SK-N-SH treated with all-trans-retinoic acid at 6 μM for 48 hours (cell line): ENCODE measurements around the gene KIAA0513.

Source experiments
- ARNTL ChIP-seq: fragments of 450-650 bp; formaldehyde crosslinking; IDR thresholded peaks from 2 replicates; pipeline ENCODE4 v1.5.0; 2020; ENCODE audit warnings: low read depth, mild to moderate bottlenecking, moderate library complexity, borderline replicate concordance
- BACH2 ChIP-seq: fragments of 250-450 bp; sonication (Bioruptor Pico); IDR thresholded peaks from 2 replicates; pipeline ENCODE4 v1.9.0; 2021; ENCODE audit warnings: mild to moderate bottlenecking, borderline replicate concordance
- CSDC2 ChIP-seq: fragments of 250-450 bp; sonication (Bioruptor Pico); IDR thresholded peaks from 2 replicates; pipeline ENCODE4 v1.5.0; 2020; ENCODE audit warnings: mild to moderate bottlenecking, moderate library complexity
- GLIS3 ChIP-seq: fragments of 250-450 bp; sonication (Bioruptor Pico); IDR thresholded peaks from 2 replicates; pipeline ENCODE4 v1.5.0; 2020; ENCODE audit warnings: mild to moderate bottlenecking, moderate library complexity
- ISL1 ChIP-seq: fragments of 250-450 bp; sonication (Bioruptor Pico); IDR thresholded peaks from 2 replicates; pipeline ENCODE4 v2.1.2; 2022; ENCODE audit warnings: mild to moderate bottlenecking, moderate library complexity
- OSR1 ChIP-seq: fragments of 250-450 bp; sonication (Bioruptor Pico); IDR thresholded peaks from 2 replicates; pipeline ENCODE4 v1.8.0; 2022; ENCODE audit warnings: moderate library complexity, mild to moderate bottlenecking, inconsistent platforms
- RARB ChIP-seq: fragments of 250-450 bp; sonication (Bioruptor Pico); IDR thresholded peaks from 2 replicates; pipeline ENCODE4 v1.8.0; 2021; ENCODE audit warnings: mild to moderate bottlenecking, moderate library complexity
- TCF4 ChIP-seq: fragments of 250-450 bp; sonication (Bioruptor Pico); IDR thresholded peaks from 2 replicates; pipeline ENCODE4 v1.8.0; 2021; ENCODE audit warnings: mild to moderate bottlenecking, moderate library complexity, borderline replicate concordance
- TOX ChIP-seq: fragments of 250-450 bp; sonication (Bioruptor Pico); IDR thresholded peaks from 2 replicates; pipeline ENCODE4 v1.8.0; 2021; ENCODE audit warnings: mild to moderate bottlenecking, moderate library complexity, borderline replicate concordance
- ZFP3 ChIP-seq: fragments of 250-450 bp; sonication (Bioruptor Pico); IDR thresholded peaks from 2 replicates; pipeline ENCODE4 v1.5.0; 2020; ENCODE audit warnings: mild to moderate bottlenecking, moderate library complexity
- ZFP30 ChIP-seq: fragments of 450-650 bp; formaldehyde crosslinking; IDR thresholded peaks from 2 replicates; pipeline ENCODE4 v1.5.0; 2022; ENCODE audit warnings: mild to moderate bottlenecking, moderate library complexity
- ZNF8 ChIP-seq: fragments of 450-650 bp; formaldehyde crosslinking; IDR thresholded peaks from 2 replicates; pipeline ENCODE4 v1.5.0; 2020; ENCODE audit warnings: mild to moderate bottlenecking, moderate library complexity
- TF ChIP-seq, protein P1 (sequence below): fragments of 250-450 bp; sonication (Bioruptor Pico); IDR thresholded peaks from 2 replicates; pipeline ENCODE4 v1.5.0; 2020; ENCODE audit warnings: mild to moderate bottlenecking, moderate library complexity

DNA sequence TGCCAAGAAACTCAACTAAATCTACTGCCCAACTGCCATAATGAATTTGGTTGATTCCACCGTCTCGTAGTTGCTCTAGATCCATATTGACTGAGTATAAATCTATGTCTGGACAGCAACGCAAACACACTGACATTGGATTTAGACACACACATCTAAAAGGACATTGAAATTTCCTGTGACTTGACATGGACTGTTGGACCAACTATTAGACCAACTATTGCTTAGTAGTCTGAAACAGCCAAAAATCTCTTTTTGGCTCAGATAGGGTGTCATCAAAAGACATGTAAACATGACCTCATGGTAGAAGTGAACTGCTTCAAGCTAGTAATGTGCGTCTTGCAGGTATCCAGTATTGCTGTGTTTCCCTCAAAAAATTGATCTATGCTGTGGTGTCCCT, 31.3 kb downstream of the KIAA0513 start:
- TF ChIP-seq TCF4 (CRISPR knock-in tag) = no peak
- no peak for TF ChIP-seq CSDC2 (CRISPR knock-in tag)
- TF ChIP-seq GLIS3 (CRISPR knock-in tag) = no peak
- TF ChIP-seq, protein P1, sequence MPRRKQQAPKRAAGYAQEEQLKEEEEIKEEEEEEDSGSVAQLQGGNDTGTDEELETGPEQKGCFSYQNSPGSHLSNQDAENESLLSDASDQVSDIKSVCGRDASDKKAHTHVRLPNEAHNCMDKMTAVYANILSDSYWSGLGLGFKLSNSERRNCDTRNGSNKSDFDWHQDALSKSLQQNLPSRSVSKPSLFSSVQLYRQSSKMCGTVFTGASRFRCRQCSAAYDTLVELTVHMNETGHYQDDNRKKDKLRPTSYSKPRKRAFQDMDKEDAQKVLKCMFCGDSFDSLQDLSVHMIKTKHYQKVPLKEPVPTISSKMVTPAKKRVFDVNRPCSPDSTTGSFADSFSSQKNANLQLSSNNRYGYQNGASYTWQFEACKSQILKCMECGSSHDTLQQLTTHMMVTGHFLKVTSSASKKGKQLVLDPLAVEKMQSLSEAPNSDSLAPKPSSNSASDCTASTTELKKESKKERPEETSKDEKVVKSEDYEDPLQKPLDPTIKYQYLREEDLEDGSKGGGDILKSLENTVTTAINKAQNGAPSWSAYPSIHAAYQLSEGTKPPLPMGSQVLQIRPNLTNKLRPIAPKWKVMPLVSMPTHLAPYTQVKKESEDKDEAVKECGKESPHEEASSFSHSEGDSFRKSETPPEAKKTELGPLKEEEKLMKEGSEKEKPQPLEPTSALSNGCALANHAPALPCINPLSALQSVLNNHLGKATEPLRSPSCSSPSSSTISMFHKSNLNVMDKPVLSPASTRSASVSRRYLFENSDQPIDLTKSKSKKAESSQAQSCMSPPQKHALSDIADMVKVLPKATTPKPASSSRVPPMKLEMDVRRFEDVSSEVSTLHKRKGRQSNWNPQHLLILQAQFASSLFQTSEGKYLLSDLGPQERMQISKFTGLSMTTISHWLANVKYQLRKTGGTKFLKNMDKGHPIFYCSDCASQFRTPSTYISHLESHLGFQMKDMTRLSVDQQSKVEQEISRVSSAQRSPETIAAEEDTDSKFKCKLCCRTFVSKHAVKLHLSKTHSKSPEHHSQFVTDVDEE = no peak
- no peak for TF ChIP-seq RARB (CRISPR knock-in tag)
- TF ChIP-seq ZFP3 = no peak
- TF ChIP-seq ZFP30 (CRISPR knock-in tag) = no peak
- no peak for TF ChIP-seq BACH2 (CRISPR knock-in tag)
- TF ChIP-seq ISL1 (CRISPR knock-in tag) = no peak
- no peak for TF ChIP-seq ARNTL (CRISPR knock-in tag)
- no peak for TF ChIP-seq ZNF8 (CRISPR knock-in tag)
- no peak for TF ChIP-seq TOX (CRISPR knock-in tag)
- no peak for TF ChIP-seq OSR1 (CRISPR knock-in tag)
